ENCODE measurements around the gene NRDC.
"Not testable (repeated sequence)": the region's sequence is repeated elsewhere in the genome, so short reads cannot be mapped to it uniquely, and the experiment has no call there.

NRDC gene

DNA sequence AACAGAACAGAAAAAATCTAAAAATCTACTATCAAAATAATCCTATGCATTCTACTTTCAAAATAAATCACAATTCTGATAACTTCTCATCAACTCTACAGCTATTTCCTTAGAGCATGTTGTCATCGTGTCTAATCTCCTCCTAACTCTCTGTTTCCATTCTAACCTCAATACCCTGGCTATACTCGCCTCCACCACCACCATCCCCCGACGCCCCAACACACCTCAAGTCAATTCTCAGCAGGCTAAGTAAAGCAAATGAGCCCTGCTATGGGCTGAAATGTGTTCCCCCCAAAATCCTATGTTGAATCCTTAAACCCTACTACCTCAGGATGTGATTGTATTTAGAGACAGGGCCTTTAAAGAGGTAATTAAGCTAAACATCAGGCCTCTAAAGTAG is 34.6 kb downstream of the NRDC start:
- no peak for DNase-seq (ENCODE audit: low read depth)

DNA sequence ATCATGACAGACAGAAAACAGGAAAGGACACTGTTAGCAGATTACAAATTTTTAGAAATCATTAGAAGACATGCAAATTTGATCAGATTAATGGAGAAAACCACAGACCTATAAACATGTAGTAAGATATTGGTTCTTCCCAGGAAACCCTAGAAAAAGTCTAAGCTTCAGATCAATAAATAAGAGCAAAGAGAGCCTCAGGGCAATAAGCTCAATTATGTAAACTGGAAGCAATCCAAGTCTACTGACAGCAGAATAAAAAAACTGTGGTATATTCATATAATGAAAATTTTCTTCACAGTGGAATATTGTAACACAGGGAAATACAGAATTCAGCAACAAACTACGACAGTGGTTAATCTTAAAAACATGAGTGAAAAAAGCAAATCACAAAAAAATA is 36.3 kb downstream of the NRDC start:
- DNase-seq (ENCODE audit: low read depth): peak; percentile 13

GRCh38 chr1:51840743-51841461 is 37.6 kb downstream of the NRDC start:
- no peak for DNase-seq (ENCODE audit: low read depth)

DNA sequence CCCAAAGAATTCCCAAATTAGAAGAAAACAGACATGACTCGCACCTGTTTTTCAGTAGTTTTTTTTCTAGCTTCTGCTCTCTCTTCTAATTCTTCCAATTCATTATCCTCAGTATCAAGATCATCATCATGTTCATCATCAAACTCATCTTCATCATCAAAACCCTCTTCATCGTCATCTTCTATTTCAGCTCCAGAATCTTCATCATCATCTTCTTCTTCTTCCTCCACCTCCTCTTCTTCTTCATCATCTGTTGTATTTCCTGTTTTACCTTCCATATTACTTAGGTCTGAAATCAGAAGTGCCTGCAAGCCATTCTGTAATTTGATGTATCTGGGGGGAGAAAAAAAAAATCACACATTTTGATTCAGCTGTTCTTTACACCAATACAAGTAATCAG is 38.3 kb downstream of the NRDC start:
- no peak for DNase-seq (ENCODE audit: low read depth)

DNA sequence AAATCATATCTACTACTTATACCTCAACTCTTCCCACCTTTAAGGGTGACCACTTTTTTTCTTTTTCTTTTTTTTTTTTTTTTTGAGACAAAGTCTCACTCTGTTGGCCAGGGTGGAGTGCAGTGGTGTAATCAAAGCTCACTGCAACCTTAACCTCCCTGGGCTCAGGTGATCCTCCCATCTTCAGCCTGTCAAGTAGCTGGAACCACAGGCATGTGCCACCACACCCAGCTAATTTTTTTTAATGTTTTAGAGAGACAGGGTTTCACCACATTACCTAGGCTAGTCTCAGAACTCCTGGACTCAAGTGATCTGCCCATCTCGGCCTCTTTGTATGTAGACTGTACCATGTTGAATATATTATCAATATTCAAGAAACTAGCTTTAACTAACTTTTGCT is 39.4 kb downstream of the NRDC start:
- DNase-seq (ENCODE audit: low read depth): no peak

DNA sequence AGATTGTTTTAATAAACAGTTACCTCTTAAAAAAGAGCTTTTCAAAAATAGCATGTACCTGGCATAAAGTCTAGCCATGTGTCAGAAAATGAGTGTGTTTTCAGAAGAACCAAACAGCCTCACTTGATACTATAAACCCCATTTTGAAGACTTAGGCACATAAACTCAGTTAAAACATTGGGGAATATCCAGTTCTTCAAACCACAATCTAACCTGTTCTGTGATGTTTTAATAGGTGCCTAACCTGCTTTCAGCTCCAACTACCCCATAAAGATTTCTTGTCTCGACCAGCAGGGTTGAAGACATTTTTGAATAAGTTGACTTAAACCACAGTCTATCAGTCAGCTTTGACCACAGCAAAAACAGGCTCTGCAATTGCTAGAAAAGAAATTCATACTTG is 41.3 kb downstream of the NRDC start:
- DNase-seq (ENCODE audit: low read depth): no peak

DNA sequence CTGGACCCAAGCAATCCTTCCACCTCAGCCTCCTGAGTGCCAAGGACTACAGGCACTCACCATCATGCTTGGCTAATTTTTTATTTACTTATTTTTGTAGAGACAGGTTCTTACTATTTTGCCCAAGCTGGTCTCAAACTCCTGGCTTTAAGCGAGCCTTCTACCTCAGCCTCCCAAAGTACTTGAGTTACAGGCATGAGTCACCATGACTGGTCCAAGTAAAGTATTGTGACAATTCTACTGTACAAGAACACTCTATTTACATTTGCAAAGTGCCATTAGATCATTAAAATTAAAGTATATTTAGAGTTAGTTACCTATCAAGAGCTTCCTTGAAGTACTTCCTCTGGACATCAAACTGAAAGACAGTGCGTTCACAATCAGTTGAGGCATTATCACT is 44.8 kb downstream of the NRDC start:
- peak; percentile 50 for DNase-seq (ENCODE audit: low read depth)

GRCh38 chr1:51829058-51829457 is 49.5 kb downstream of the NRDC start:
- DNase-seq (ENCODE audit: low read depth): peak; percentile 13

DNA sequence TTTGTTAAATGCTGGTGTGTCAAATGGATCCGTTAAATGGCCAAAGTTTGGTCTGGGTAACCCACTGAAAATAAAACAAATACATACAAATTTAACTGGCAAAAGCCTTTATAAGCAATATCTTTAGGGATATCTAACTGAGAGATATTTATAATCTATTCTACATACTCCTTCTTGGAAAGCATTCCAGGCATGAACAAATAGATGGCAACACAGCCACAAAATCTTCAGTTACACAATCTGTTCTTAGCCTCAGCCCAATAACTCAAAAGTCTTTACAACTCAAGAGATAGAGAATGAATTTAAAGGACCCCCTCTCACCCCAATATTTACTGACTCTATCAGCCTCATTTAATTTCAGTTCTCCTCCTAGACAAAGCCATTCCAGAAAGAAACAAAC is 58.7 kb downstream of the NRDC start:
- no peak for DNase-seq (ENCODE audit: low read depth)

DNA sequence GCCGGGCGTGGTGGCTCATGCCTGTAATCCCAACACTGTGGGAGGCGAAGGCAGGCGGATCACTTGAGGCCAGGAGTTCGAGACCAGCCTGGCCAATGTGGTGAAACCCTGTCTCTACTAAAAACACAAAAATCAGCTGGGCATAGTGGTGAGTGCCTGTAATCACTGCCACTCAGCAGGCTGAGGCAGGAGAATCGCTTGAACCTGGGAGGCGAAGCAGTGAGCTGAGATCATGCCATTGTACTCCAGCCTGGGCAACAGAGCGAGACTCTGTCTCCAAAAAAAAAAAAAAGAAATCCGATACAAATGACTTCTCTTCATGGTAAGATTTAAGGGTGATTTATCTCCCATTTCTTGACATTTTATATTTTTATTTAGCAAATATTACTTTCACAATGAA is 59.5 kb downstream of the NRDC start:
- DNase-seq (ENCODE audit: low read depth): not testable (repeated sequence)

DNA sequence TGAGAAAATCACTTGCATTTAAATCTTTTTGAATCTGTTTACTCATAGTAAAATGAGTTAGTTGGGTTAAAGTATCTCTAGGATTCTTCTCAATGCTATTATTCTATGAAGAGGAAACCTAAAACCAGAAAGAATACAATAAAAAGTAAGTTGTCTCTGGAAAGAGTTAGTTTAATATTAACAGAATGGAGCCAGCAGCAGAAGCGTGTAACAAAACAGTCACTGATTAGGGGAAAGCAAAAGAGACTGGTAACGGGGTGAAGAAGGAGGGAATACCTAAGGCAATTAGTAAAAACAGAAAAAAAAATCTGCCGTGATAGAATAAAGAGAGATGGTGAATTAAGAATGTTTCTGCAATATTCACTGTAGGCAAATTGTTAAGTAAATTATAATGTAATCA is 60.0 kb downstream of the NRDC start:
- no peak for DNase-seq (ENCODE audit: low read depth)

GRCh38 chr1:51814513-51814912 is 64.0 kb downstream of the NRDC start:
- DNase-seq (ENCODE audit: low read depth): no peak

DNA sequence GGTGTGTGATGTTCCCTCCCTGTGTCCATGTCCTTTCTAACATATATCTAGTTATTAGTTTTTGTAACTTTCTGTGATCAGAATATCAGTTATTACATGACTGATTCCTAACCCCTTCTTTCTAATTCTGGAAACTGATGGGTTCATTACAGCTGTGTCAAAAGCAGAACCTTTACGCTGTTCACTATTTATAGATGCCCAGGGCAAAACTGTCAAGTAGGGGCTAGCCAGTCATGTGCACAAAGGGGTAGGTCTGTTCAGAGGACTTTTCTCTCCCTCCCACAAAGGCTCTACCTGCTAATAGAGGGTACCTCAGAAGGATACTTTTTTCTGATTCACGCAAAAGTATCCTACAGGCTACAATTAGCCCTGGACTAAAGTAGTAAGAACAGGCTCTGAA is 79.2 kb downstream of the NRDC start:
- no peak for DNase-seq (ENCODE audit: low read depth)

DNA sequence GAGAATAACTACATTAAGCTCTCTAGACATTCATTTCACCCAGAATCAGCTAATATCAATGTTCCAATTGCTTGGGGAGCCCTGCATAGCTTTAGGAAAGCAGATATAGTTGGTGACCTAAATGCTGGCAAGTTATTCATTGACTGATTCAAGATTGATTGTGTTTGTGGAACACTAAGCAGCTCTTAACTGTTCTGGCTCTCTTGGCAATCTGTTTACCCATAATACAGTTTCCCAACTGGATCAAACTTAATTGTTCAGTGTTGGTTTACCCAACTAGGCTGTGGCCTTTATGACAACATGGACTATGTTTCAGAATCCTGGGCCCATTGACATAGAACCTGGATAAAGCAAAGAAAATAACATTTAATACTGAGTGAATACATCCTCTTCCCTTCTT is 83.7 kb downstream of the NRDC start:
- no peak for DNase-seq (ENCODE audit: low read depth)

DNA sequence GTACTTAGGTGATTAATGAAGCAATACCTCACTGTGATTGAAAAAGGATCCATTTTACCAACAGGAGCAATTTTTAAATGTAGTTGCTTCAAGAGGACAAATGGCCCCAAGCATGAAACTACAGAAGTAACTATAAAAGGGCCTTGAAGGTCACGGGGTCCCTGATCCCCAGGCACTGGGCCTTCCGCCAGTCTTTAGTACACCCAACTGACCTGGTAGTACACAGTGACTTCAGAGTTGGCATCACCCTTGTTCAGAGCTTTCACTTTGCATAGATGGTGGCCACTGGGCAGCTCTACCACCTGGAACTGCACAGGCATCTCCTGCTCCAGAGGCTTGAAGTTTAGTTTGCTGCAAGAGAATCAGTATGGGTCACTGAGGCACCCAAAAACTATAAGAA is 84.3 kb downstream of the NRDC start:
- DNase-seq (ENCODE audit: low read depth): no peak

DNA sequence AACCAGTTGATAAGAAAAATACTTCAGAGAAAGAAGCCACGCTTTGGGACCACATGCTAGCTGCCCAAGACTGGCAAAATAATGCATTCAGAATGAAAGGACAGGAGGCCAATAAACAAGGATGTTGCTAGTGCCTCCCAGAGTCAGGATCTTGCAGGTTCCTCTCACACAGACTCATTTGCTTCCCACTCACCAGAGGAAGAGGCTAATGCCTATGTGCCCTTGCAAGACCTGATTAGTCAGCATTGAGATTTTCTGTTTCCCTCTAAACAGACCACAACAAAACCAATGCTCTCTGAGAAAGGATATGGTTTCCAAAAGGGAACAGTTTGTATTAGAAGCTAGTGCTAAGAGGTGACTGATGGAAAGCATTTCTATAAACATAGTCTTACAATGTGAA is 85.7 kb downstream of the NRDC start:
- DNase-seq (ENCODE audit: low read depth): peak; percentile 70

DNA sequence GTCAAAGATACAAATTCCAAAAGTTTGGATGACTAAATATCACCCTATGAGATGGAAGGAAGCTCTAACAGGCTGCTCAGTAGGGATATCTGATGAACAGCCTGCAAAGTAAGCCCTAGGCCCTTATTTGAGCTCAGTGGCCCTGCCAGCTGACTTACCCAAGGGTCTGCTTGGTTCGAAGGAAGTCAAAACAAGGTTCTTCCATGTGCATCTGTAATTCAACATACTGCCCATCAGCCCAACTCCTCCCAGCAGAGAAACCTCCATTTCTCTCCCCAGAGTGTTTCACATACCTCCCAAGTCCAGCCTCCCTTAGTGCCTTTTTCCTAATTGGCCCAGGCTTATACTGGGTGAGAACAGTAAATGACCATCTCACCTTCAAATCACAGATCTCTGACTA is 86.6 kb downstream of the NRDC start:
- DNase-seq (ENCODE audit: low read depth): no peak

DNA sequence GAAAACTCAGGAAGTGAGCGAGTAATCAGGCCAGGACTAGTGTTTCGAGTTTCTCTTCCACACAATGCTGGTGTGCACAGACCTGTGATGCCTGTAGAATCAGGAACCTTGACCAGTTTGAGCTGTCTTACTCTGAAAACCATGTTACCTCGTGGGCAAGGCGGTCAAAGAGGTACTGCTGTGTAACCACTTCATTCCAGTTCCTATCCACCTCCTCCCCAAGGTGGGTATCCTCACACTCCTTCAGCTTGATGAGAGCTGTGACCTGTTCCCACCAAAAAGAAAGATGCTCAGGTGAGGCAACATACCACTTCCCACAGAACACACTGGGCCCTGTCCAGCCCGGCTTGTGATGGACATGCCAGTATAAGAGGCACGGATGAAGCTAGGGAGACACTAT is 88.1 kb downstream of the NRDC start:
- DNase-seq (ENCODE audit: low read depth): no peak

GRCh38 chr1:51789342-51789741 is 89.2 kb downstream of the NRDC start:
- no peak for DNase-seq (ENCODE audit: low read depth)

GRCh38 chr1:51788938-51789337 is 89.6 kb downstream of the NRDC start:
- no peak for DNase-seq (ENCODE audit: low read depth)

GRCh38 chr1:51784997-51785421 is 93.5 kb downstream of the NRDC start:
- no peak for DNase-seq (ENCODE audit: low read depth)

- no peak for DNase-seq (ENCODE audit: low read depth)
Observed at GRCh38 chr1:51780927-51781326, 97.6 kb downstream of the NRDC start.

GRCh38 chr1:51776408-51776807 is 102.1 kb downstream of the NRDC start:
- DNase-seq (ENCODE audit: low read depth): no peak

DNA sequence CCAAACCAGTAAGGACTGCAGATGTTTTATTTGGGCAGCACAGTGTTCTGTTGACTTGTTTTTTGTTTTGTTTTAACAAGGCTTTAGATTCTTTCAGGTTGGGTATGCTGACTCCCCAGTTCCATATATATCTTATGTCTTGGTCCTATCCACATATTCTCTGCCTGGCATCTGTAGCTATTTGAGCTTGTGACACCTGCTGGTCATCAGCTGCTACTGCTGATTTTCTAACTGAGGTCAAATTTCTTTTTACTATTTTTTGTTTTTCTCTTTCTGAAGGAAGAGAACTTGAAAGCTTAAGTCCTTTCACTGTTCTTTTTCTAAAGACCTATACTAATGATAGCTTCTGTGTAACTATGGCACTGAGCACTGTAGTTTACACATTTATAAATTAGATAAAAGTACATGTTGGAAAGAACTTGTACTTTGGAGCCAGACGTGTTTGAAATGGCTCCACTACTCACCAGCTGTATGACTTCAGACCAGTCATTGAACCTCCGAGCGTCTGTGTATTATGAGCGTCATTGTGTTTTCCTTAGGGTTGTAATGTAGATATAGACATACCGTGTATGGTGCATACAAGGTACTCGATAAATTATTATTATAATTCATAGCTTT is 109.4 kb downstream of the NRDC start:
- peak; percentile 78 for DNase-seq (ENCODE audit: low read depth)
